Cardiac muscle cell (in vitro differentiated cells and primary cell): ENCODE data around the gene SRPX2. TPM values are rescaled to one million over a fixed set of nuclear protein-coding genes. Genes with fewer than 3 reads are reported as not detected.

Experiments
- DNase-seq, 2 donors: peaks; one replicate each; pipeline versions ENCODE4 v3.0.0 to v3.0.0-alpha.2; 2010 to 2017; ENCODE audit warnings: low read depth in 1 of 2, low spot score in 1 of 2
- H3K27ac ChIP-seq: fragments of 200-600 bp; sonication (generic); 2 replicates; pipeline ENCODE4 v1.5.1; 2016
- H3K27me3 ChIP-seq: fragments of 200-600 bp; sonication (generic); 2 replicates; pipeline ENCODE4 v1.6.0; 2016; ENCODE audit warnings: control low read depth
- H3K36me3 ChIP-seq: fragments of 200-600 bp; sonication (generic); 2 replicates; pipeline ENCODE4 v1.5.1; 2016; ENCODE audit warnings: control low read depth
- H3K4me1 ChIP-seq: fragments of 200-600 bp; sonication (generic); 2 replicates; pipeline ENCODE4 v1.8.1; 2017; ENCODE audit warnings: low read depth, mild to moderate bottlenecking, mixed run types
- H3K4me3 ChIP-seq: fragments of 200-600 bp; sonication (generic); 2 replicates; pipeline ENCODE4 v1.5.1; 2016; ENCODE audit warnings: mild to moderate bottlenecking
- H3K9me3 ChIP-seq: fragments of 200-600 bp; sonication (generic); 2 replicates; pipeline ENCODE4 v1.5.1; 2017; ENCODE audit warnings: low read depth, mild to moderate bottlenecking, control low read depth
- CTCF ChIP-seq: IDR thresholded peaks from 2 replicates; pipeline ENCODE4 v1.5.1; 2012; ENCODE audit warnings: low read depth, mild to moderate bottlenecking, low read length
- polyA plus RNA-seq: library from polyadenylated mRNA; unstranded; fragments of >200 nt; fragmentation: Nextera tagmentation; extraction: Ambion mirVana; gene quantifications from 2 replicates; pipeline ENCODE4 v1.2.1, GENCODE V29; 2016
- total RNA-seq: library from RNA; depleted of rRNA; stranded (reverse); fragments of >200 nt; gene quantifications from 2 replicates; pipeline ENCODE4 v1.2.3, GENCODE V29; 2016

Gene SRPX2
- total and polyA plus RNA-seq, 2 experiments from 2014 or later: 0.03 to 1.9 TPM

GRCh38 chrX:100650841-100651240 lies 6.8 kb downstream of the SRPX2 start:
- no peak overlapping the region for H3K27ac ChIP-seq

GRCh38 chrX:100652266-100652665 lies 8.3 kb downstream of the SRPX2 start:
- no peaks in the 10 kb centered on the region for H3K9me3 ChIP-seq
- no peak overlapping the region for H3K4me3 ChIP-seq
- no peaks in the 10 kb centered on the region for H3K27me3 ChIP-seq
- DNase-seq: no peak
- H3K27ac ChIP-seq: no peak overlapping the region
- no peaks in the 10 kb centered on the region for H3K36me3 ChIP-seq
- no peak for TF ChIP-seq CTCF
- no peaks in the 10 kb centered on the region for H3K4me1 ChIP-seq

More at GRCh38 chrX:100650841-100651240, 6.8 kb downstream of the SRPX2 start:
- Histone ChIP-seq H3K4me3 (no peak overlapping the region), H3K9me3 (no peaks in the 10 kb centered on the region), H3K36me3 (no peaks in the 10 kb centered on the region), H3K27me3 (no peaks in the 10 kb centered on the region), H3K4me1 (no peaks in the 10 kb centered on the region)
- no peak for DNase-seq
- TF ChIP-seq CTCF: no peak

- Histone ChIP-seq H3K4me3 (no peak overlapping the region), H3K36me3 (no peaks in the 10 kb centered on the region), H3K27me3 (no peaks in the 10 kb centered on the region), H3K27ac (no peak overlapping the region), H3K4me1 (no peaks in the 10 kb centered on the region), H3K9me3 (no peaks in the 10 kb centered on the region)
- TF ChIP-seq CTCF: peak; percentile 28
- DNase-seq: peak; percentile 39 to 48
Measured at GRCh38 chrX:100654261-100654660, 10.3 kb downstream of the SRPX2 start.

GRCh38 chrX:100658941-100659381 lies 15.0 kb downstream of the SRPX2 start:
- H3K4me3 ChIP-seq: no peak overlapping the region
- H3K9me3 ChIP-seq: no peaks in the 10 kb centered on the region
- no peaks in the 10 kb centered on the region for H3K36me3 ChIP-seq
- no peak for TF ChIP-seq CTCF
- H3K27ac ChIP-seq: no peak overlapping the region
- DNase-seq: no peak
- H3K4me1 ChIP-seq: no peaks in the 10 kb centered on the region
- no peaks in the 10 kb centered on the region for H3K27me3 ChIP-seq

GRCh38 chrX:100659431-100660137 lies 15.6 kb downstream of the SRPX2 start:
- Histone ChIP-seq H3K4me3 (no peak overlapping the region), H3K36me3 (no peaks in the 10 kb centered on the region), H3K27me3 (no peaks in the 10 kb centered on the region), H3K9me3 (no peaks in the 10 kb centered on the region), H3K27ac (no peak overlapping the region), H3K4me1 (no peaks in the 10 kb centered on the region)
- no peak for DNase-seq
- TF ChIP-seq CTCF: no peak
